ENCODE data around the gene HSPA5.

Gene HSPA5

DNA sequence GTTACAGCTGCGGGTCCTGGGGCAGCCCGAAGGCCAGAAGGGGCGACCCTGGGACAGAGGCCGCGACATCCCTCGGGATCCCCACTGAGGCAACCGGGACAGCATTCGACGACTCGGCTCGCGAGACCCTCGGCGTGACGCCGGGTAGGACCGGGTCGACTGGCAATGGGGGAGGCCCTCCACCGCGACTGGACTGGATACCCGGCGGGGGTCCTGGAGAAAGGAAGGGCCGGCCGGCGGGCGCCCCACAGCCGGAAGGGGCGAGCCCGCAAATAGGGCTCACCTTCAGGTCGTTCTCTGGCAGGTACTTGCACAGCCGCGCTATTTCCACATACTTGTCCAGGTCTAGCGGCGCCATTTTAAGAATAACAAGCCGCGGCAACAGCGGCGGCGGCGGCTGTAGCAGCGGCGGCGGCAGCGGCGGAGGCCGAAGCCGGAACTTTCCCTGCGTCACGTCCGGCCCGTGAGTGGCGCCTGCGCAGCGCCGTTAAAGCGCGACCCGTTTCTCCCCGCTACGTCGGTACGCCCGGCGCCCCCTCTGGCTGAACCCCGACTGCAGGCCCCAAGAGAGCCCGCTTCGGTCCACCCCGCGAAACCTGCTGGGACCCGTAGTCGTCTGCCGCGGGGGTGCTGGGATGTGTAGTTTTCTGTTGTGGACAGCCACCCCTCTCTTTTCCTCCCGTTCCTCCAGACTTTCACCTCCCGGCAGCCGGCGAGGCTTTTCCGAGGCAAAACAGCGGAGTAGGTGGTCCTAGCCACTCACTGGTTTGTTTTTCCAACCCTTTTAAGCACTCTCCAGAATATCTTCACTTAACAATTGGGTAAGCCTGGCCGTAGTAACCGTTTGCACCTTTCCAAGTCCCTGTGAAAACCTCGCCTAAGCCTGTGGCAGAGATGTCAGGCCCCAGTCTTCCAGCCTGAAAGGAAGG lies 51.5 kb downstream of the HSPA5 start, which contains the start of gene PPP6C:
Gene PPP6C (minus strand): TSS at position 443 of the 929 bp plus-strand sequence. CDS start 85 bp downstream, at position 358.
- peak; percentile 97 for DNase-seq

GRCh38 chr9:125189011-125189360 lies 52.2 kb downstream of the HSPA5 start:
- no peak for DNase-seq

Data from retina (tissue), 1 donor.